GM21717 (cell line): ENCODE measurements around the gene PLAGL2.
"Not testable (repeated sequence)": the region's sequence is repeated elsewhere in the genome, so short reads cannot be mapped to it uniquely, and the experiment has no call there.

Experiments used
- ATAC-seq: cut with Tn5 transposase; IDR thresholded peaks from one replicate; pipeline ENCODE4 v1.9.1; 2021; ENCODE audit warnings: mild to moderate bottlenecking, moderate library complexity; ENCODE audit not compliant: unreplicated experiment

Gene PLAGL2

GRCh38 chr20:32204205-32205109 lies 3.1 kb downstream of the PLAGL2 start:
- ATAC-seq: no peak

GRCh38 chr20:32203356-32204204 lies 4.0 kb downstream of the PLAGL2 start:
- ATAC-seq: no peak

- no peak for ATAC-seq
These were observed 5.6 kb downstream of the PLAGL2 start for GRCh38 chr20:32201977-32202363.

GRCh38 chr20:32201296-32201976 lies 6.1 kb downstream of the PLAGL2 start:
- ATAC-seq: no peak

- no peak for ATAC-seq
These were observed 8.5 kb downstream of the PLAGL2 start for GRCh38 chr20:32199006-32199405.

- not testable (repeated sequence) for ATAC-seq
These were observed 10.4 kb downstream of the PLAGL2 start for GRCh38 chr20:32197136-32197535.

GRCh38 chr20:32196613-32197012 lies 10.9 kb downstream of the PLAGL2 start:
- not testable (repeated sequence) for ATAC-seq

- no peak for ATAC-seq
These were observed 12.0 kb downstream of the PLAGL2 start for GRCh38 chr20:32195581-32195980.

GRCh38 chr20:32193996-32194395 lies 13.5 kb downstream of the PLAGL2 start:
- no peak for ATAC-seq

- not testable (repeated sequence) for ATAC-seq
These were observed 14.2 kb downstream of the PLAGL2 start for GRCh38 chr20:32193336-32193735.

GRCh38 chr20:32192698-32193097 lies 14.8 kb downstream of the PLAGL2 start:
- no peak for ATAC-seq

- no peak for ATAC-seq
These were observed 15.7 kb downstream of the PLAGL2 start for GRCh38 chr20:32191873-32192272.

GRCh38 chr20:32191422-32191821 lies 16.1 kb downstream of the PLAGL2 start:
- ATAC-seq: no peak

GRCh38 chr20:32190616-32191415 lies 16.7 kb downstream of the PLAGL2 start:
- no peak for ATAC-seq

- no peak for ATAC-seq
These were observed 17.6 kb downstream of the PLAGL2 start for GRCh38 chr20:32189691-32190615.

GRCh38 chr20:32189123-32189410 lies 18.5 kb downstream of the PLAGL2 start:
- no peak for ATAC-seq

GRCh38 chr20:32188376-32189122 lies 19.0 kb downstream of the PLAGL2 start:
- no peak for ATAC-seq

GRCh38 chr20:32186506-32186905 lies 21.0 kb downstream of the PLAGL2 start:
- ATAC-seq: no peak
